Adrenal gland (tissue), 12 donors: ENCODE measurements around the gene CLASP2. TPM values are rescaled to one million over a fixed set of nuclear protein-coding genes. Genes with fewer than 3 reads are reported as not detected.

Experiments used
- DNase-seq, 7 donors: peaks; one replicate each; pipeline ENCODE4 v3.0.0-alpha.2; 2019 to 2020
- H3K27ac ChIP-seq, 5 donors: fragments of 200-600 bp; sonication (generic) in 4 of 5; 1 replicate in 3 of 5; 2 replicates in 2 of 5; pipeline versions ENCODE4 v1.5.1 to v1.8.0; 2016 to 2020; ENCODE audit warnings: mild to moderate bottlenecking in 1 of 5
- H3K27me3 ChIP-seq: fragments of 200-600 bp; 2 replicates; pipeline ENCODE4 v1.8.0; 2021
- H3K36me3 ChIP-seq, 2 donors: fragments of 200-600 bp; replicated peaks in 1 of 2; 1 replicate in 1 of 2; 2 replicates in 1 of 2; pipeline versions ENCODE4 v1.5.1 to v1.8.0; 2018 to 2022
- H3K4me1 ChIP-seq, 2 donors: fragments of 200-600 bp; replicated peaks in 1 of 2; 1 replicate in 1 of 2; 2 replicates in 1 of 2; pipeline versions ENCODE4 v1.5.1 to v1.8.0; 2018 to 2021
- H3K4me3 ChIP-seq, 4 donors: fragments of 200-600 bp; sonication (generic) in 3 of 4; one replicate each; pipeline ENCODE4 v1.5.1; 2016 to 2018
- H3K9me3 ChIP-seq, 3 donors: fragments of 200-600 bp; sonication (generic) in 1 of 3; replicated peaks in 1 of 3; 1 replicate in 2 of 3; 2 replicates in 1 of 3; pipeline versions ENCODE4 v1.5.1 to v1.8.0; 2016 to 2021
- POLR2A ChIP-seq, 2 donors: fragments of 450-650 bp; IDR thresholded peaks; one replicate each; pipeline ENCODE4 v1.6.1; 2017; ENCODE audit warnings: antibody characterized with exemption in 2 of 2, mild to moderate bottlenecking in 2 of 2, moderate library complexity in 1 of 2
- WGBS, 4 donors: extraction: QIAGEN DNeasy Blood & Tissue Kit in 2 of 4; methylation state at CpG; one replicate each; pipeline versions ENCODE4 v1.1.5 to v1.1.7; 2013 to 2017; 5-methylcytosine and 5-hydroxymethylcytosine counted together
- intact Hi-C, 2 donors: fragments of 100-400 bp; cut with DNase I; formaldehyde crosslinking; loops; one replicate each; pipeline versions ENCODE4 v1.14.1 to v1.15.0; 2022 to 2023
- polyA plus RNA-seq, 3 donors: library from polyadenylated mRNA; stranded (reverse); fragments of 200-250 nt in 2 of 3; fragments of 350-450 nt in 1 of 3; fragmentation: Illumina TruSeq in 1 of 3; extraction: RNeasy Lipid Tissue Mini Kit (QIAGEN cat#74804) in 1 of 3; gene quantifications; one replicate each; pipeline ENCODE4 v1.2.3, GENCODE V29; 2013 to 2014
- total RNA-seq, 9 donors: library from RNA; depleted of rRNA in 4 of 9; stranded (reverse); fragments of >200 nt in 4 of 9; fragments of 120-200 nt in 1 of 9; fragmentation: NEBNext Ultra II Directional in 1 of 9; extraction: Animal tissue kit (Norgen Biotek cat#: 25700) in 1 of 9; gene quantifications; one replicate each; pipeline versions ENCODE4 v1.1.0 to v1.2.4, GENCODE V29; 2013 to 2023
- TF ChIP-seq, protein P1 (sequence below), 6 experiments: fragments of 450-650 bp in 4 of 6; fragments of 200-600 bp in 2 of 6; sonication (generic) in 1 of 6; IDR thresholded peaks; 1 replicate in 5 of 6; 2 replicates in 1 of 6; pipeline versions ENCODE4 v1.5.1 to v1.8.0; 2016 to 2021; ENCODE audit warnings: antibody characterized with exemption in 6 of 6, mild to moderate bottlenecking in 2 of 6, moderate library complexity in 1 of 6
- donor health status: healthy with polysubstance abuse.
- donor health status: Bipolar disorder and iron deficiency.
- donor health status: DM: yes; HTN: yes; CAD: no.
- donor health status: DM: no; HTN: no; CAD: no.
- donor health status: DM: no; HTN: no; CAD: no.
- donor health status: DM: yes; HTN: yes; CAD: no.

Gene CLASP2
- total and polyA plus RNA-seq, 12 donors, result 17.0 to 85.4 (median 67.1) TPM

DNA sequence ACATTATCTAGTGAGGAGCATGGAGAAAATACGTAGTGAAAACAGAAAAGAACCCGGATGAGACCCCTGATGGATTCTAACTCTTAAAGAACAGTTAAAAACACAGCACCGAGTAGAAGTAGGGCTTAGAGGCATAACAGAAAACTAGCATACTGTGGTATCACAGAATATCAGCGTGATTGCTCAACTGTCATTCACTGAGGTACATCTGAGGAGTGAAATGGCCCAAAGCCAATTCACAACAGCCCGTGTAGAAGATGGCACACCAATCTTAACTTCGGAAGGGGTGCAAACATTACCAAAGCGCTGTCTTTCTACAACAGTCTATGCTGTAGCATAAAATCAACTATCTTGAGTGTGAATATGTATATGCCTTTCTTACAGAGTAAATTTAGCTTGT, 1.8 kb downstream of the CLASP2 start:
- TF ChIP-seq, protein P1, sequence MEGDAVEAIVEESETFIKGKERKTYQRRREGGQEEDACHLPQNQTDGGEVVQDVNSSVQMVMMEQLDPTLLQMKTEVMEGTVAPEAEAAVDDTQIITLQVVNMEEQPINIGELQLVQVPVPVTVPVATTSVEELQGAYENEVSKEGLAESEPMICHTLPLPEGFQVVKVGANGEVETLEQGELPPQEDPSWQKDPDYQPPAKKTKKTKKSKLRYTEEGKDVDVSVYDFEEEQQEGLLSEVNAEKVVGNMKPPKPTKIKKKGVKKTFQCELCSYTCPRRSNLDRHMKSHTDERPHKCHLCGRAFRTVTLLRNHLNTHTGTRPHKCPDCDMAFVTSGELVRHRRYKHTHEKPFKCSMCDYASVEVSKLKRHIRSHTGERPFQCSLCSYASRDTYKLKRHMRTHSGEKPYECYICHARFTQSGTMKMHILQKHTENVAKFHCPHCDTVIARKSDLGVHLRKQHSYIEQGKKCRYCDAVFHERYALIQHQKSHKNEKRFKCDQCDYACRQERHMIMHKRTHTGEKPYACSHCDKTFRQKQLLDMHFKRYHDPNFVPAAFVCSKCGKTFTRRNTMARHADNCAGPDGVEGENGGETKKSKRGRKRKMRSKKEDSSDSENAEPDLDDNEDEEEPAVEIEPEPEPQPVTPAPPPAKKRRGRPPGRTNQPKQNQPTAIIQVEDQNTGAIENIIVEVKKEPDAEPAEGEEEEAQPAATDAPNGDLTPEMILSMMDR (IDR thresholded peaks at IDR 0.05), result no peak
- no peak for TF ChIP-seq POLR2A (IDR thresholded peaks at IDR 0.05)
- intact Hi-C loops, result loop anchor here (5.0 kb wide), 2 partner anchors 71 to 79 kb away; no protein-coding TSS in a partner anchor
- no peaks in the 10 kb centered on the region for H3K9me3 ChIP-seq
- no peaks in the 10 kb centered on the region for H3K36me3 ChIP-seq
- no peak overlapping the region for H3K27ac ChIP-seq
- H3K4me3 ChIP-seq, result peak overlapping the region in 1 of 4 donors; percentile 85
- H3K4me1 ChIP-seq, result peaks cover 14% of the 10 kb centered on the region in 2 donors
- H3K27me3 ChIP-seq, result no peaks in the 10 kb centered on the region
- no peak for DNase-seq
- WGBS, 4 donors, result 45 to 57% (median 57%) methylated on average over 7 of the region's 7 CpGs

DNA sequence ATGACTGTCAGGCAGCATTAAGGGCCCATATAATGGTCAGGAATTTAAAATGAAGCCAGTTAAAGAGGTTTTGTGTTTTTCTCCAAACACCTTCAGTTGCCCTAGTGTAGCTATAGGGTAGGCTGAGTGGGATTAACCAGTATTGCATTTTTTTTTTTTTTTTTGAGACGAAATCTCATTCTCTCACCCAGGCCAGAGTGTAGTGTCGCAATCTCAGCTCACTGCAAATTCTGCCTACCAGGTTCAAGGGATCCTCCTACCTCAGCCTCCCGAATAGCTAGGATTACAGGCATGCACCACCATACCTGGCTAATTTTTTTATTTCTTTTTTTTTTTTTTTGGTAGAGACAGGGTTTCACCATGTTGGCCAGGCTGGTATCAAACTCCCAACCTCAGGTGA, 7.0 kb downstream of the CLASP2 start:
- Histone ChIP-seq H3K4me1 (peaks cover 3 to 10% of the 10 kb centered on the region in 2 donors), H3K27me3 (no peaks in the 10 kb centered on the region), H3K36me3 (no peaks in the 10 kb centered on the region), H3K9me3 (no peaks in the 10 kb centered on the region), H3K27ac (no peak overlapping the region), H3K4me3 (no peak overlapping the region)
- 94 to 97% (median 96%) methylated on average over 3 of the region's 3 CpGs for WGBS, 4 donors
- intact Hi-C loops, result no loop called here
- DNase-seq, result no peak
- no peak for TF ChIP-seq POLR2A (IDR thresholded peaks at IDR 0.05)
- TF ChIP-seq, protein P1 (IDR thresholded peaks at IDR 0.05), result no peak

DNA sequence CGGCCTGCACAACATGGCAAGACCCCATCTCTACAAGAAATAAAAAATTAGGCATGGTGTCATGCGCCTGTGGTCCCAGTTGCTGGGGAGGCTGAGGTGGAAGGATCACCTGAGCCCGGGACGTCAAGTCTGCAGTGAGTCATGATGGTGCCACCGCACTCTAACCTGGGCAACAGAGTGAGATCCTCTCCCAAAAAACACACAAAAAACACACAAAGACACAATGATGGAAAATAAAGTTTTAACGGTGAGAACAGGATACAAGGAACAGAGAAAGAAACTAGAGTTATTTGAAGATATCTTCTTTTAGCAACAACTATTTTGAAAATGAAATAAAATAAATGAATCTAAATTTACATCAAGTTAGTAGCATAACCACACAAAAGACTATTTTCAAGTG, 12.0 kb downstream of the CLASP2 start:
- Histone ChIP-seq H3K4me3 (no peak overlapping the region), H3K27ac (no peak overlapping the region), H3K36me3 (no peaks in the 10 kb centered on the region), H3K4me1 (no peaks in the 10 kb centered on the region), H3K9me3 (peaks cover 0 to 16% (median 0%) of the 10 kb centered on the region in 3 donors), H3K27me3 (no peaks in the 10 kb centered on the region)
- intact Hi-C loops, result no loop called here
- TF ChIP-seq, protein P1 (IDR thresholded peaks at IDR 0.05), result no peak
- TF ChIP-seq POLR2A (IDR thresholded peaks at IDR 0.05), result no peak
- WGBS, 4 donors, result 89 to 97% (median 94%) methylated on average over 6 of the region's 6 CpGs
- DNase-seq, result no peak

DNA sequence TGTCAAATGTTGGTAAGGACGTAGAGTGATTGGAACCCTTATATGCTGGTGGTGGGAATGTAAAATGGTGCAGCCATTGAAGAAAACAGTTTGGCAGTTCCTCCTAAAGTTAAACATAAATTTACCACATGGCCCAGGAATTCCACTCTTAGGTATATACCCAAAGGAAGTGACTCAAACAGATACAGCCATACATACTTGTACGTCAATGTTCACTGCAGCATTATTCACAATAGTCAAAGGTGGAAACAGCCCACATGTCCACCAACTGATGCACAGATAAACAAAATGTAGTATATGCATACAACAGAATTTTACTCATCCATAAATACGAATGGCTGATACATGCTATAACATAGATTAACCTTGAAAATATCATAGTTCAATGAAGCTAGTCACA, 13.2 kb downstream of the CLASP2 start:
- peaks cover 0 to 16% (median 0%) of the 10 kb centered on the region in 3 donors for H3K9me3 ChIP-seq
- intact Hi-C loops, result no loop called here
- H3K36me3 ChIP-seq, result no peaks in the 10 kb centered on the region
- H3K27ac ChIP-seq, result no peak overlapping the region
- DNase-seq, result no peak
- 93 to 97% (median 95%) methylated on average over 3 of the region's 3 CpGs for WGBS, 4 donors
- H3K27me3 ChIP-seq, result no peaks in the 10 kb centered on the region
- TF ChIP-seq, protein P1 (IDR thresholded peaks at IDR 0.05), result no peak
- no peak for TF ChIP-seq POLR2A (IDR thresholded peaks at IDR 0.05)
- H3K4me3 ChIP-seq, result no peak overlapping the region
- H3K4me1 ChIP-seq, result no peaks in the 10 kb centered on the region
